Fibroblast of villous mesenchyme (primary cell): ENCODE measurements around the gene DNM1. TPM values are rescaled to one million over a fixed set of nuclear protein-coding genes. Genes with fewer than 3 reads are reported as not detected.

Source experiments
- DNase-seq: peaks from one replicate; pipeline ENCODE4 v3.0.0-alpha.2; 2010; ENCODE audit warnings: low read depth
- H3K4me3 ChIP-seq: 2 replicates; pipeline ENCODE4 v1.5.1; 2011; ENCODE audit warnings: low read depth, mild to moderate bottlenecking, low read length
- CTCF ChIP-seq: IDR thresholded peaks from 2 replicates; pipeline ENCODE4 v1.5.1; 2012; ENCODE audit warnings: low read depth, mild to moderate bottlenecking, low read length; ENCODE audit not compliant: insufficient read depth
- total RNA-seq: library from RNA; depleted of rRNA; stranded (reverse); fragments of >200 nt; gene quantifications from 2 replicates; pipeline ENCODE4 v1.2.3, GENCODE V29; 2012

DNM1 gene
- total RNA-seq, 1 donor = 15.5 TPM

- no peak overlapping the region for H3K4me3 ChIP-seq
- DNase-seq = no peak
- no peak for TF ChIP-seq CTCF
Measured at GRCh38 chr9:128161215-128161902, 41.8 kb upstream of the DNM1 start.

GRCh38 chr9:128162215-128163026 is 40.8 kb upstream of the DNM1 start:
- no peak overlapping the region for H3K4me3 ChIP-seq
- no peak for TF ChIP-seq CTCF
- DNase-seq = no peak

- TF ChIP-seq CTCF = no peak
- DNase-seq = no peak
- H3K4me3 ChIP-seq = no peak overlapping the region
Measured at GRCh38 chr9:128163027-128163515, 40.1 kb upstream of the DNM1 start.

GRCh38 chr9:128163523-128164306 is 39.5 kb upstream of the DNM1 start:
- no peak for TF ChIP-seq CTCF
- no peak for DNase-seq
- H3K4me3 ChIP-seq = no peak overlapping the region

GRCh38 chr9:128164307-128164885 is 38.8 kb upstream of the DNM1 start:
- peak; percentile 9 for DNase-seq
- TF ChIP-seq CTCF = no peak
- H3K4me3 ChIP-seq = no peak overlapping the region

- no peak for TF ChIP-seq CTCF
- no peak overlapping the region for H3K4me3 ChIP-seq
- DNase-seq = no peak
Measured at GRCh38 chr9:128166169-128166568, 37.0 kb upstream of the DNM1 start.
